GM19043 (cell line): Measurements from ENCODE around the gene CHD9NB.

Source experiments
- ATAC-seq: cut with Tn5 transposase; IDR thresholded peaks from one replicate; pipeline ENCODE4 v1.9.1; 2021; ENCODE audit warnings: low read depth; ENCODE audit not compliant: unreplicated experiment

CHD9NB gene

GRCh38 chr16:53036066-53036465, 16.6 kb downstream of the CHD9NB start:
- no peak for ATAC-seq

GRCh38 chr16:53035176-53035942, 17.3 kb downstream of the CHD9NB start:
- no peak for ATAC-seq

GRCh38 chr16:53034306-53034705, 18.4 kb downstream of the CHD9NB start:
- ATAC-seq, result no peak

- ATAC-seq, result no peak
These were observed 21.3 kb downstream of the CHD9NB start for GRCh38 chr16:53031323-53031942.

GRCh38 chr16:53029971-53030370, 22.7 kb downstream of the CHD9NB start:
- ATAC-seq, result no peak

GRCh38 chr16:53024045-53024444, 28.7 kb downstream of the CHD9NB start:
- ATAC-seq, result peak; percentile 41

GRCh38 chr16:53022374-53022773, 30.3 kb downstream of the CHD9NB start:
- ATAC-seq, result no peak

- ATAC-seq, result no peak
These were observed 33.8 kb downstream of the CHD9NB start for GRCh38 chr16:53018834-53019416.

- no peak for ATAC-seq
These were observed 38.4 kb downstream of the CHD9NB start for GRCh38 chr16:53014287-53014686.

- ATAC-seq, result no peak
These were observed 45.6 kb downstream of the CHD9NB start for GRCh38 chr16:53007095-53007494.

GRCh38 chr16:52997922-52998321, 54.8 kb downstream of the CHD9NB start:
- no peak for ATAC-seq

GRCh38 chr16:52994942-52995341, 57.8 kb downstream of the CHD9NB start:
- no peak for ATAC-seq

GRCh38 chr16:52993179-52993578, 59.5 kb downstream of the CHD9NB start:
- no peak for ATAC-seq

- no peak for ATAC-seq
These were observed 61.1 kb downstream of the CHD9NB start for GRCh38 chr16:52991572-52991971.
